ENCODE results near the gene DHRSX. TPM values are rescaled to one million over a fixed set of nuclear protein-coding genes. Genes with fewer than 3 reads are reported as not detected.

The DHRSX gene
- polyA plus RNA-seq, 2 of the 4 experiments (the other 2 are of a cell fraction) = 32.1 to 56.3 TPM

DNA sequence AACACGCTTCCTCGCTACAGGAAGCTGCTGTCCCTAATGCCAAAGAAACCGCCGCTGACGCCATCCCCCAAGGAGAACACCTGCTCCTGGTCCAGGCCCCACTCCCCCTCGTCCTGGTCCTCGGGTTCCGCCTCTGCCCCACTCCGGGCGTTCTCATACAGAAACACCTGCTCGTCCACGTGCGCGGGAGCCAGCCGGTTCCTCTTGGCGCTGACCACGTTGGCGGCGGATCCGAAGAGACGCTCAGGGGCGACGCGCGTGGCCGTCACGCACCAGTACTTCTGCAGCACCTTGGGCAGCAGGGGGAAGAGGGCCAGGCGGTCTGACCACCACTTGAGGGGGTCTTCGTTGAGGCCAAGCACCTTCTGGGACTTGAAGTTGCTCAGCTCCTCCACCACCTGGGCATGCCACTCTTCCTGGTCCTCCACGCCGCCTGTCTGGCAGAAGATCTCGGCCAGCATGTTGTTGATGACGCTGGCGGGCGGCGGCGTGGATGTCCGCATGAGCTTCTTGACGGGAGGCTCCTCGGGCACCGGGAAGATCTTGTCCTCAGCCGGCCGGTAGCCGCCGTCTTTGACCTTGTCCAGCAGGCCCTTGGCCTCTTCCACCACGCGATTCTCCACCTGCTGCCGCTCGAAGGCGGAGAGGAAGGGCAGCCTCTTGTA lies 12.0 kb downstream of the DHRSX start:
- Histone ChIP-seq H3K4me2 (no peak overlapping the region), H3K4me1 (no peaks in the 10 kb centered on the region), H3K27ac (no peak overlapping the region), H3K9me3 (no peaks in the 10 kb centered on the region), H3K4me3 (no peak overlapping the region)
- FAIRE-seq (no peak), DNase-seq (ENCODE audit: low read depth in 1 of 2, low spot score in 1 of 2) (no peak), ATAC-seq (no peak)
- 95% methylated on average over 48 of the region's 50 CpGs for WGBS (ENCODE audit: missing lambda C conversion rate)
- CTCF ChIA-PET = no interaction called here
- TF ChIP-seq HOXB5 (CRISPR knock-in tag; IDR thresholded peaks at IDR 0.05) (no peak), HES2 (IDR thresholded peaks at IDR 0.05) (no peak), ZSCAN20 (CRISPR knock-in tag; IDR thresholded peaks at IDR 0.05) (no peak), CHD4 (IDR thresholded peaks at IDR 0.05; ENCODE audit: borderline replicate concordance) (no peak), JUN (IDR thresholded peaks at IDR 0.05) (no peak), SMC3 (IDR thresholded peaks at IDR 0.05) (no peak), MYC (IDR thresholded peaks at IDR 0.05; ENCODE audit: borderline replicate concordance, low read length) (no peak), NPAS2 (CRISPR knock-in tag; IDR thresholded peaks at IDR 0.05; ENCODE audit: borderline replicate concordance) (no peak), NR3C1 (IDR thresholded peaks at IDR 0.05) (no peak), HOXB13 (CRISPR knock-in tag; IDR thresholded peaks at IDR 0.05; ENCODE audit: low read depth) (no peak), RARB (CRISPR knock-in tag; IDR thresholded peaks at IDR 0.05) (no peak), HMGXB4 (CRISPR knock-in tag; IDR thresholded peaks at IDR 0.05; ENCODE audit: borderline replicate concordance) (no peak), EP300 (IDR thresholded peaks at IDR 0.05) (no peak), FOSB (CRISPR knock-in tag; IDR thresholded peaks at IDR 0.05) (no peak), ZFP36 (IDR thresholded peaks at IDR 0.05; ENCODE audit: borderline replicate concordance, partially characterized antibody) (no peak), HEYL (CRISPR knock-in tag; IDR thresholded peaks at IDR 0.05) (no peak)
- POLR2A ChIA-PET = no interaction called here

- ATAC-seq (no peak), DNase-seq (ENCODE audit: low read depth in 1 of 2, low spot score in 1 of 2) (no peak), FAIRE-seq (no peak)
- POLR2A ChIA-PET = no interaction called here
- no peak overlapping the region for H3K27ac ChIP-seq
- TF ChIP-seq HDAC2 (IDR thresholded peaks at IDR 0.05) (no peak), RNF2 (IDR thresholded peaks at IDR 0.05; ENCODE audit: borderline replicate concordance, low read depth) (no peak), HOXA7 (CRISPR knock-in tag; IDR thresholded peaks at IDR 0.05) (no peak), HOXB13 (CRISPR knock-in tag; IDR thresholded peaks at IDR 0.05; ENCODE audit: low read depth) (no peak), RAD21 (conservative IDR thresholded peaks at IDR 0.05 in 1 of 2, IDR thresholded peaks at IDR 0.05 in 1 of 2) (no peak), CHD2 (IDR thresholded peaks at IDR 0.05; ENCODE audit: low read length, partially characterized antibody) (no peak), GATA3 (IDR thresholded peaks at IDR 0.05; ENCODE audit: borderline replicate concordance) (no peak), USF2 (IDR thresholded peaks at IDR 0.05) (no peak), TFCP2L1 (CRISPR knock-in tag; IDR thresholded peaks at IDR 0.05) (no peak), ELK1 (IDR thresholded peaks at IDR 0.05; ENCODE audit: low read depth, low read length) (no peak), RARB (CRISPR knock-in tag; IDR thresholded peaks at IDR 0.05) (no peak), POLR2AphosphoS2 (conservative IDR thresholded peaks at IDR 0.05; ENCODE audit: low read length) (no peak), EHF (CRISPR knock-in tag; IDR thresholded peaks at IDR 0.05) (no peak), BHLHE40 (IDR thresholded peaks at IDR 0.05; ENCODE audit: low read depth, low read length) (no peak)
- CTCF ChIA-PET = no interaction called here
- no peaks in the 10 kb centered on the region for H3K4me1 ChIP-seq
- 83% methylated on average over 16 of the region's 16 CpGs for WGBS (ENCODE audit: missing lambda C conversion rate)
- H3K9me3 ChIP-seq = no peaks in the 10 kb centered on the region
- no peak overlapping the region for H3K4me3 ChIP-seq
- no peak overlapping the region for H3K4me2 ChIP-seq
Measured at GRCh38 chrX:2487366-2487765, 13.4 kb downstream of the DHRSX start.

Measured in A549 (cell line).